Activated effector memory CD4-positive, alpha-beta T cell treated with anti-CD3 and anti-CD28 coated beads, Interleukin-2, amount 50 U/mL, for 16 hours (primary cell): ENCODE measurements around the gene FOXN1.
"Not testable (repeated sequence)": the region's sequence is repeated elsewhere in the genome, so short reads cannot be mapped to it uniquely, and the experiment has no call there.

ENCODE experiments used
- DNase-seq: peaks from one replicate; pipeline ENCODE4 v3.0.0-alpha.2; 2020

The FOXN1 gene

GRCh38 chr17:28501421-28502284, 4.5 kb upstream of the FOXN1 start:
- no peak for DNase-seq

GRCh38 chr17:28503420-28503819, 2.7 kb upstream of the FOXN1 start:
- DNase-seq: no peak

GRCh38 chr17:28506763-28507487, 777 bp downstream of the FOXN1 start:
- DNase-seq: no peak

GRCh38 chr17:28507567-28508203, 1.5 kb downstream of the FOXN1 start:
- DNase-seq: no peak

GRCh38 chr17:28508211-28508724, 2.1 kb downstream of the FOXN1 start:
- DNase-seq: no peak

GRCh38 chr17:28509789-28510188, 3.6 kb downstream of the FOXN1 start:
- DNase-seq: no peak

GRCh38 chr17:28511858-28512461, 5.8 kb downstream of the FOXN1 start:
- DNase-seq: no peak

- DNase-seq: no peak
Measured at GRCh38 chr17:28513476-28513875, 7.3 kb downstream of the FOXN1 start.

GRCh38 chr17:28514561-28515002, 8.4 kb downstream of the FOXN1 start:
- no peak for DNase-seq

- no peak for DNase-seq
Measured at GRCh38 chr17:28515518-28515917, 9.4 kb downstream of the FOXN1 start.

- no peak for DNase-seq
Measured at GRCh38 chr17:28518132-28518531, 12.0 kb downstream of the FOXN1 start.

GRCh38 chr17:28518578-28518977, 12.4 kb downstream of the FOXN1 start:
- no peak for DNase-seq

- no peak for DNase-seq
Measured at GRCh38 chr17:28519236-28519635, 13.1 kb downstream of the FOXN1 start.

GRCh38 chr17:28520687-28521086, 14.5 kb downstream of the FOXN1 start:
- DNase-seq: no peak

GRCh38 chr17:28521311-28522085, 15.3 kb downstream of the FOXN1 start:
- no peak for DNase-seq

GRCh38 chr17:28522281-28522680, 16.1 kb downstream of the FOXN1 start:
- DNase-seq: not testable (repeated sequence)

- no peak for DNase-seq
Measured at GRCh38 chr17:28523186-28523585, 17.0 kb downstream of the FOXN1 start.

GRCh38 chr17:28523876-28524275, 17.7 kb downstream of the FOXN1 start:
- no peak for DNase-seq

GRCh38 chr17:28524476-28525424, 18.6 kb downstream of the FOXN1 start:
- DNase-seq: no peak

- no peak for DNase-seq
Measured at GRCh38 chr17:28526381-28526780, 20.2 kb downstream of the FOXN1 start.

- no peak for DNase-seq
Measured at GRCh38 chr17:28527181-28527681, 21.1 kb downstream of the FOXN1 start.
